Suprapubic skin (tissue), 3 donors: ENCODE results near the gene HCFC1.

Experiments used
- CTCF ChIP-seq, 2 donors: fragments of 200-600 bp in 1 of 2; fragments of 450-650 bp in 1 of 2; sonication (generic) in 1 of 2; IDR thresholded peaks; one replicate each; pipeline ENCODE4 v1.5.1; 2016 to 2019; ENCODE audit warnings: antibody characterized with exemption in 2 of 2, mild to moderate bottlenecking in 1 of 2, moderate library complexity in 1 of 2
- EP300 ChIP-seq: sonication (generic); formaldehyde crosslinking; IDR thresholded peaks from one replicate; pipeline ENCODE4 v1.6.1; 2017; ENCODE audit warnings: antibody characterized with exemption
- POLR2A ChIP-seq, 2 donors: fragments of 450-650 bp; IDR thresholded peaks; one replicate each; pipeline ENCODE4 v1.6.1; 2017; ENCODE audit warnings: antibody characterized with exemption in 2 of 2, mild to moderate bottlenecking in 2 of 2, moderate library complexity in 2 of 2

GRCh38 chrX:153933748-153934147 lies 37.9 kb downstream of the HCFC1 start:
- TF ChIP-seq CTCF (IDR thresholded peaks at IDR 0.05) (no peak), POLR2A (IDR thresholded peaks at IDR 0.05) (no peak), EP300 (no peak)
